GM12875 (cell line): ENCODE measurements around the gene SFXN2.
"Not testable (repeated sequence)": the region's sequence is repeated elsewhere in the genome, so short reads cannot be mapped to it uniquely, and the experiment has no call there.

Experiments used
- H3K4me3 ChIP-seq: one replicate; pipeline ENCODE4 v1.5.1; 2011; ENCODE audit warnings: low read depth, low read length, control low read depth
- TF ChIP-seq, protein P1 (sequence below): IDR thresholded peaks from 2 replicates; pipeline ENCODE4 v1.5.1; 2011; ENCODE audit warnings: low read depth, mild to moderate bottlenecking, control low read depth, inconsistent platforms, low read length, moderate library complexity, borderline replicate concordance; ENCODE audit not compliant: insufficient read depth

SFXN2 gene

DNA sequence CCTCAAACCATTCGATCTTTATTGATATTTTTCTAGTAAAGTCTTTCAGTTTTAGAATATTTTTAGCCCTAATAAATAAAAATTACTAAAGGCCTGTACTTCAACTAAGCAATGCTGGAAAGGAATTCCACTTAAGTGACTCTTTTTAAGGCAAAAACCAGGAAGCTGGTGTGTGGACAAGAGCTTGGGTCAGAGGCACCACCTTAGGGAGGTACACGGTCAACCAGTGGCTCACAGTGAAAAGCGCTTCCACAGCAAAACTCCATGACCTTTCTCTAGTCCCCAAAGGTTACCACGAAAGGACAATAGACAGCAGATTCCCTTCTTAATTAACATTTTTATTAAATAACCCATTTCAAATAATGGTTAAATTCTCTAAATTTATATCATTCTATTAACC is 31.5 kb upstream of the SFXN2 start:
- TF ChIP-seq, protein P1, sequence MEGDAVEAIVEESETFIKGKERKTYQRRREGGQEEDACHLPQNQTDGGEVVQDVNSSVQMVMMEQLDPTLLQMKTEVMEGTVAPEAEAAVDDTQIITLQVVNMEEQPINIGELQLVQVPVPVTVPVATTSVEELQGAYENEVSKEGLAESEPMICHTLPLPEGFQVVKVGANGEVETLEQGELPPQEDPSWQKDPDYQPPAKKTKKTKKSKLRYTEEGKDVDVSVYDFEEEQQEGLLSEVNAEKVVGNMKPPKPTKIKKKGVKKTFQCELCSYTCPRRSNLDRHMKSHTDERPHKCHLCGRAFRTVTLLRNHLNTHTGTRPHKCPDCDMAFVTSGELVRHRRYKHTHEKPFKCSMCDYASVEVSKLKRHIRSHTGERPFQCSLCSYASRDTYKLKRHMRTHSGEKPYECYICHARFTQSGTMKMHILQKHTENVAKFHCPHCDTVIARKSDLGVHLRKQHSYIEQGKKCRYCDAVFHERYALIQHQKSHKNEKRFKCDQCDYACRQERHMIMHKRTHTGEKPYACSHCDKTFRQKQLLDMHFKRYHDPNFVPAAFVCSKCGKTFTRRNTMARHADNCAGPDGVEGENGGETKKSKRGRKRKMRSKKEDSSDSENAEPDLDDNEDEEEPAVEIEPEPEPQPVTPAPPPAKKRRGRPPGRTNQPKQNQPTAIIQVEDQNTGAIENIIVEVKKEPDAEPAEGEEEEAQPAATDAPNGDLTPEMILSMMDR: no peak

DNA sequence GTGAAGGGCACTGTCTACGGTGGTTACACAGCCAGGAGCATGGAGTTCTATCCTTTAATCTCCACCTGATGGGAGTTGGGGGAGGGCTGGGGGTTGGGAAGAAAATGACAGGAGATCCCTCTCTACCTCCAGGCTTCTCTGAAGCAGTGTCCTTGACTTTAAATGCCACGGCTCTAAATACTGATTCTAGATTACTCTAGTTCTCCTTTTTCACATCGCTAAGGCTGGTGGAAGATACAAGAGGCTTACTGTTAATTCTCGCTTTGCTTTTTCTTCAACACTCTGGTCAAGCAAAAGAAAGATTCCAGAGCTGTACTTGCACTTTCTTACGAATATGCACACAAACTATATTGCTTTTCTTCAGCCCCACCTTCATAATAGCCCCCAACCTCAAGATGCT is 30.7 kb upstream of the SFXN2 start:
- no peak overlapping the region for H3K4me3 ChIP-seq
- TF ChIP-seq, protein P1: no peak

More for the DNA sequence above, 31.5 kb upstream of the SFXN2 start:
- no peak overlapping the region for H3K4me3 ChIP-seq

DNA sequence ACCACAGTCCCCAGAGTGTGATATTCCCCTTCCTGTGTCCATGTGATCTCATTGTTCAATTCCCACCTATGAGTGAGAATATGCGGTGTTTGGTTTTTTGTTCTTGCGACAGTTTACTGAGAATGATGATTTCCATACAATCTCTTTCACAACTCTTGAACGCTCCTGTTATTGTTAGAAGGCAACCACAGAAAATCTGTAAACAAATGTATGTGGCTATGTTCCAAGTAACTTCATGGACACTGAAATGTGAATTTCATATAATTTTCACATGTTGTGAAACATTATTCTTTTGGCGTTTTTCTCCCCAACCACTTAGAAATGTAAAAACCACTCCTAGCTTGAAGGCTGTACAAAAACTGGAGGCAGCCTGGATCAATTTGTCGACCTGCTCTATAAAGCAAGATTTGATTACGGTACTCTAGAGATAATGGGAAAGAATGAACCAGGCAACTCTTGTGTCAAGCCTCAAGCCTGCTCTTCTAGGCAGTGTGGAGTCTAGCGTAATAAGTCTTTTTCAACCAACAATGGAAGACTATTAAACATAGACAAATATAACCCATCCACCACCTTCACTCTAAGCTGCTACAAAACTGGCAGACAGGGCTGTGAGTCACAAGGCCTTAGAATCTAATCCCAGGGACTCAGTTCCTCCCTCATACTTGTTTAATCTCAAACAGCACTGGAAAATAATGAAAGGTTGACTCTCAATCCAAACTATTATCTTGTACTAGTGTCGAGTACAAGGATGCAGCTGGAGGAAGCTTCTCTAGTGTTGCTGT is 23.0 kb upstream of the SFXN2 start:
- TF ChIP-seq, protein P1: no peak

DNA sequence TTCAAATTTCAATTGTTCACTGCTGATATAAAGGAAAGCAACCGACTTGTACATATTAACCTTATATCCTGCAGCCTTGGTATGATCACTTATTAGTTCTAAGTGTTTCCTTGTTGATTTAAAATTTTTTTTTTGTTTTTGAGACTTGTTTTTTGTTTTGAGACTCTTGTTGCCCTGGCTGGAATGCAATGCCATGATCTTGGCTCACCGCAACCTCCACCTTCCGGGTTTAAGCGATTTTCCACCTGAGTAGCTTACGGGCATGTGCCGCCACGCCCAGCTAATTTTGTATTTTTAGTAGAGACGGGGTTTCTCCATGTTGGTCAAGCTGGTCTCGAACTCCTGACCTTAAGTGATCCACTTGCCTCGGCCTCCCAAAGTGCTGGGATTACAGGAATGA is 19.0 kb upstream of the SFXN2 start:
- not testable (repeated sequence) for H3K4me3 ChIP-seq

More for the DNA sequence above, 23.0 kb upstream of the SFXN2 start:
- no peak overlapping the region for H3K4me3 ChIP-seq

DNA sequence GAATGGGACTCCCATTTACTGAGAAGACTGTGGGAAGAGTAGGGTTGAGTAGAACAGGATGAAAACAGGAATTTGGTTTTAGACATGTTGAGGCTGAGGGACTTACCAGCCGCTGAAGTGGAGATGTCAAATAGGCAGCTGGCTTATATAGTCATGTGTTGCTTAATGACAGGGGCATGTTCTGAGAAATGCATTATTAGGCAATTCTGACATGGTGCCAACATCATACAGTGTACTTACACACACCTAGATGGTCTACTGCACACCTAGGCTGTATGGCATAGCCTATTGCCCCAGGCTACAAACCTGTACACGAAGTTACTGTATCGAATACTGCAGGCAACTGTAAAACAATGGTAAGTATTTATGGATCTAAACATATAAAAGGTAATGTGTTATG is 17.7 kb upstream of the SFXN2 start:
- TF ChIP-seq, protein P1: no peak
- H3K4me3 ChIP-seq: no peak overlapping the region

DNA sequence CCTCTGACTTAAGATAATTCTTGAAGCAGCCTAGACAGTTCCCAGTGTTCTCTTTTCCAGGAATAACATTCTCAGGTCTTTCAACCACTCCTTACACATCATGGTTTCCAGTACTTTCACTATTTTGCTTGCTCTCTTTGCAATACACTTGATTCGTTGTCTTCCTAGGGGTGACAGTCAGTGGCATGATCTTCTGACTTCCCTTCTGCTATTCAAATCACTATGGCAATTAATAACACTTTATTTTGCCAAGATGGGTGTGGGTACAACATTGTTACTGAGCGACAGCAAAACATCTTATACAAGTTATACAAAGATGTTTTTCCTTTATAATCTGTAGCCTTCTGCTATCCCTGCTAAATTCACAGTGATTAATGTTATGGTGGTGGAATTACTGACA is 15.5 kb upstream of the SFXN2 start:
- H3K4me3 ChIP-seq: no peak overlapping the region
- TF ChIP-seq, protein P1: no peak

DNA sequence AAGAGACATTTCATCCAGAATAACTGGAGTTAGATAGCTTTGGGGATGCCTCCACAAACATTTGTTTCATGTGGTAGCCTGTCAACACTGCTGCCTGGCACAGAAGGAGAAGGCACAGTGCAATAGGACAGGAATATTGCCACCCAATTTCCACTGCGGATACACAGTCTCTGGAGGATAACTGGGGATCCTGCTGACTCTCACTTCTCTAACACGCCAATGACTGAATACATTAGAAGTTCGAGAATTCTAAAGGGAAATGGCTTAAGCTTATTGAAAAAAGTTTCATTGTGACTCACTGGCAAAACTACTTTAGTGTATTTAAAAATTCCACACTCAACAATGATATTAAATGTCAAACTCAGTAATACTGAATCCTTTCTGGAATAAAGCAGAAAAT is 13.2 kb upstream of the SFXN2 start:
- H3K4me3 ChIP-seq: no peak overlapping the region
- TF ChIP-seq, protein P1: no peak
